HepG2 (cell line): Measurements from ENCODE around the gene PIGZ. TPM values are rescaled to one million over a fixed set of nuclear protein-coding genes. Genes with fewer than 3 reads are reported as not detected.

Source experiments
- ATAC-seq: fragments of 200-7000 bp; cut with Tn5 transposase; 3 replicates; pipeline ENCODE4 v1.9.1; 2020; ENCODE audit warnings: mild to moderate bottlenecking, moderate library complexity
- BruUV-seq: library from RNA; stranded (reverse); fragments of 400-500 nt; replicated peaks from 2 replicates; lab custom pipeline; 2021; lab: Mats Ljungman, UMichigan
- CTCF ChIA-PET: fragments of 300-600 bp; formaldehyde crosslinking; extraction: SDS; loops from one replicate; lab custom pipeline; 2021; ENCODE audit warnings: low total read pairs, inconsistent platforms, low intra/inter-chr PET ratio; lab: Yijun Ruan, JAX
- POLR2A ChIA-PET: fragments of 350-600 bp; sonication (Branson Sonifier 250); formaldehyde crosslinking; loops from one replicate; lab custom pipeline; 2020; ENCODE audit warnings: antibody characterized with exemption, inconsistent platforms; lab: Yijun Ruan, JAX
- DNase-seq: peaks from one replicate; pipeline ENCODE4 v3.0.0-alpha.2; 2015; ENCODE audit warnings: low spot score
- FAIRE-seq: peaks from 3 replicates; lab custom pipeline; 2011; peaks lifted over from hg19 to GRCh38; lab: Jason Lieb, UNC
- H2AFZ ChIP-seq: one replicate; pipeline ENCODE4 v1.6.1; 2011; ENCODE audit warnings: low read length, inconsistent platforms
- H3K27ac ChIP-seq: fragments of 300-600 bp; 3 replicates; pipeline ENCODE4 v1.8.0; 2011; ENCODE audit warnings: mixed run types, mild to moderate bottlenecking, mixed read lengths, low read length, inconsistent platforms; ENCODE audit not compliant: insufficient read depth; ENCODE audit errors: extremely low read length
- H3K27me3 ChIP-seq, 2 experiments: fragments of 200-600 bp in 1 of 2; 2 replicates in 1 of 2; 3 replicates in 1 of 2; pipeline versions ENCODE4 v1.6.0 to v1.8.0; 2011; ENCODE audit warnings: low read length in 2 of 2, mild to moderate bottlenecking in 2 of 2, moderate library complexity in 2 of 2, inconsistent platforms in 1 of 2; ENCODE audit not compliant: insufficient read depth in 2 of 2, control insufficient read depth in 1 of 2
- H3K36me3 ChIP-seq, 2 experiments: fragments of 200-600 bp in 1 of 2; replicated peaks in 1 of 2; 2 replicates in 1 of 2; 3 replicates in 1 of 2; pipeline versions ENCODE4 v1.5.1 to v1.8.0; 2011; ENCODE audit warnings: low read length in 2 of 2, inconsistent platforms in 1 of 2; ENCODE audit not compliant: insufficient read depth in 2 of 2, control insufficient read depth in 1 of 2
- H3K4me1 ChIP-seq: 2 replicates; pipeline ENCODE4 v1.5.1; 2012; ENCODE audit warnings: low read length, inconsistent platforms; ENCODE audit not compliant: insufficient read depth
- H3K4me2 ChIP-seq: 2 replicates; pipeline ENCODE4 v1.6.0; 2011; ENCODE audit warnings: low read depth, low read length, inconsistent platforms
- H3K4me3 ChIP-seq, 3 experiments: fragments of 200-600 bp in 1 of 3; sonication (generic), shearing (Covaris generic) in 1 of 3; replicated peaks in 1 of 3; 2 replicates each; pipeline ENCODE4 v1.5.1; 2011 to 2016; ENCODE audit warnings: low read length in 3 of 3, inconsistent platforms in 2 of 3, low read depth in 2 of 3, mild to moderate bottlenecking in 2 of 3, control low read depth in 1 of 3, mixed read lengths in 1 of 3; ENCODE audit not compliant: insufficient read depth in 1 of 3
- H3K79me2 ChIP-seq: one replicate; pipeline ENCODE4 v1.6.1; 2011; ENCODE audit warnings: low read length, inconsistent platforms; ENCODE audit not compliant: insufficient read depth
- H3K9ac ChIP-seq: 2 replicates; pipeline ENCODE4 v1.6.0; 2011; ENCODE audit warnings: mild to moderate bottlenecking, low read depth, low read length, inconsistent platforms; ENCODE audit not compliant: insufficient read depth
- H3K9me3 ChIP-seq: 2 replicates; pipeline ENCODE4 v1.5.1; 2012; ENCODE audit warnings: mild to moderate bottlenecking, low read length
- H4K20me1 ChIP-seq: 2 replicates; pipeline ENCODE4 v1.6.0; 2011; ENCODE audit warnings: inconsistent platforms, mild to moderate bottlenecking, low read length, moderate library complexity; ENCODE audit not compliant: insufficient read depth
- LCORL ChIP-seq, 2 experiments: fragments of 450-650 bp in 1 of 2; sonication (generic) in 1 of 2; formaldehyde crosslinking in 1 of 2; IDR thresholded peaks; 2 replicates each; pipeline versions ENCODE4 v1.5.0 to v1.6.1; 2017 to 2020; ENCODE audit warnings: antibody characterized with exemption in 1 of 2, missing genetic modification reagents in 1 of 2
- MZF1 ChIP-seq: sonication (generic); formaldehyde crosslinking; IDR thresholded peaks from 2 replicates; pipeline ENCODE4 v1.8.1; 2023; ENCODE audit warnings: mild to moderate bottlenecking, missing genetic modification reagents, borderline replicate concordance
- PHF21A ChIP-seq: sonication (generic); formaldehyde crosslinking; IDR thresholded peaks from 2 replicates; pipeline ENCODE4 v1.5.0; 2020; ENCODE audit warnings: mild to moderate bottlenecking, missing genetic modification reagents
- RBFOX2 ChIP-seq: fragments of 200-400 bp; formaldehyde crosslinking; IDR thresholded peaks from 2 replicates; pipeline ENCODE4 v1.6.1; 2017; ENCODE audit warnings: low read depth, mild to moderate bottlenecking, low read length
- TAF1 ChIP-seq: sonication (generic); formaldehyde crosslinking; IDR thresholded peaks from 2 replicates; pipeline ENCODE4 v1.4.0; 2020; ENCODE audit warnings: missing genetic modification reagents
- ZFP37 ChIP-seq: sonication (generic); formaldehyde crosslinking; IDR thresholded peaks from 2 replicates; pipeline ENCODE4 v1.4.0; 2020; ENCODE audit warnings: missing genetic modification reagents, borderline replicate concordance
- ZNF274 ChIP-seq: sonication (generic); formaldehyde crosslinking; IDR thresholded peaks from 2 replicates; pipeline ENCODE4 v1.5.1; 2020; ENCODE audit warnings: mild to moderate bottlenecking, missing genetic modification reagents
- ZNF335 ChIP-seq: sonication (generic); formaldehyde crosslinking; IDR thresholded peaks from 2 replicates; pipeline ENCODE4 v1.4.0; 2020; ENCODE audit warnings: missing genetic modification reagents
- ZNF605 ChIP-seq: sonication (generic); formaldehyde crosslinking; IDR thresholded peaks from 2 replicates; pipeline ENCODE4 v1.8.0; 2022; ENCODE audit warnings: mild to moderate bottlenecking, missing genetic modification reagents
- ZNF687 ChIP-seq: sonication (generic); formaldehyde crosslinking; IDR thresholded peaks from 2 replicates; pipeline ENCODE4 v1.5.1; 2020; ENCODE audit warnings: mild to moderate bottlenecking, missing genetic modification reagents, moderate library complexity
- ZNF749 ChIP-seq: sonication (generic); formaldehyde crosslinking; IDR thresholded peaks from 2 replicates; pipeline ENCODE4 v1.8.0; 2022; ENCODE audit warnings: mild to moderate bottlenecking, missing genetic modification reagents, moderate library complexity, borderline replicate concordance
- ZNF776 ChIP-seq: sonication (generic); formaldehyde crosslinking; IDR thresholded peaks from 2 replicates; pipeline ENCODE4 v1.4.0; 2020; ENCODE audit warnings: mild to moderate bottlenecking, missing genetic modification reagents
- ZNF782 ChIP-seq: sonication (generic); formaldehyde crosslinking; IDR thresholded peaks from 2 replicates; pipeline ENCODE4 v1.4.0; 2020; ENCODE audit warnings: missing genetic modification reagents, mild to moderate bottlenecking, borderline replicate concordance
- ZNF841 ChIP-seq: sonication (generic); formaldehyde crosslinking; IDR thresholded peaks from 2 replicates; pipeline ENCODE4 v1.8.1; 2023; ENCODE audit warnings: missing genetic modification reagents, borderline replicate concordance
- WGBS: methylation state at CpG from one replicate; pipeline ENCODE4 v1.1.6; 2017; ENCODE audit warnings: low lambda C conversion rate; 5-methylcytosine and 5-hydroxymethylcytosine counted together
- in situ Hi-C: cut with HindIII; loops from 2 replicates; pipeline ENCODE4 v1.10.0; 2017; ENCODE audit warnings: low pct_unique_long_range_greater_than_20kb; ENCODE audit not compliant: extremely low pct_ligation_motif_present
- intact Hi-C: fragments of 100-400 bp; cut with micrococcal nuclease; formaldehyde crosslinking; loops from one replicate; pipeline ENCODE4 v1.10.0; 2022; ENCODE audit not compliant: unreplicated experiment
- polyA plus RNA-seq, 8 experiments: library from polyadenylated mRNA; depleted of rRNA in 3 of 8; stranded (reverse) in 7 of 8; unstranded in 1 of 8; fragments of >200 nt; fragmentation: Illumina TruSeq in 4 of 8; extraction: Trizol in 4 of 8; gene quantifications; 2 replicates each; pipeline versions ENCODE4 v1.2.1 to v1.2.3, GENCODE V29; 2011 to 2016; ENCODE audit warnings: low read depth in 4 of 8, missing spikeins in 1 of 8, mixed read lengths in 1 of 8; ENCODE audit not compliant: insufficient read depth in 1 of 8
- total RNA-seq, 5 experiments: library from RNA; depleted of rRNA; stranded (reverse); fragments of >200 nt; fragmentation: Illumina TruSeq; extraction: Trizol; gene quantifications; 2 replicates each; pipeline ENCODE4 v1.2.3, GENCODE V29; 2016; ENCODE audit warnings: low read depth in 1 of 5
- TF ChIP-seq, protein P1 (sequence below): sonication (generic); formaldehyde crosslinking; IDR thresholded peaks from 2 replicates; pipeline ENCODE4 v1.4.0; 2020; ENCODE audit warnings: missing genetic modification reagents

PIGZ gene
- total and polyA plus RNA-seq, 2 of the 13 experiments (the other 11 are each of a cell fraction or from before 2014, with no cell fraction given), result 4.7 to 60.5 TPM

DNA sequence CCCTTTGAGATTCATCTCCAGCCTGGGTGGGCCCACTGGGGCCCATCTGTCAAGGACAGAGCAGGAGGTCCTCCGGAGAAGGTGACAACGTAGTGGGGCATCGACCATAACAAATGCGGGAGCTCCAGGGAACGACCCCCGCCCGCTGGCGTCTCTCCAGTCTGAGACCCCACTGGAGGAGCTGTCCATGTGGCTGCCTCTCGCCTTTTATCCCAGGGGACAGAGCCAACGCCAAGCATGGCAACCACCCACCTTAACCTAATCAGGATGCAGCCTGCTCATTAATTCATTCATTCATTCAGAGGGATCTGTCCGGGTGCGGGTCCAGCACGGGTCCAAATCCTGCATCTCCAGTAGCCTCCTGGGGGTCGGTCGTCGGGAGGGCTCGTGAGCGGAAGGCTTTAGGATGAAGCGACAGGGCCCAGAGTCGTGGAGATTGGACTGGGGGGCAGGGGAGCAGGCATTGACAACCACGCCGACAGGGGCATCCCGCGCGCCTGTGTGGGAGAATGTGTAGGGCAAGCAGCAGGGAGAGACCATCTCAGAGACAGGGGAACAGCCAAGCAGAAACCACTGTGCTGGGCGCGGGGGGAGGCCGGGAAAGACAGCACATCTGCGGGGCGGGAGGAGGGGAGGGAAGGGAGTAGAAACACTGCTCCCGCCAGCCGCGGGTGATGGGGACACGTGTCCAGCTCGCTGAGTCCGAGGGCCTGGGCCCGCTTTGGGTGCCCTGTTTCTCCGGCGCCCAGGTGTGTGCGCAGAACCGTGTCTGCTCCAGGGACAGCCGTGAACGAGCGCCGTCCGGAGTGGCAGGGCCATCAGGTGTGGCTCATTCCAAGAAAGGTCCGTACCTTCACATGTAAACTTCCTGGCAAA is 1.9 kb downstream of the PIGZ start:
- H3K4me2 ChIP-seq, result peak overlapping the region; percentile 85
- ATAC-seq, result no peak
- intact Hi-C loops, result no loop called here
- TF ChIP-seq TAF1 (CRISPR knock-in tag) (no peak), ZNF776 (CRISPR knock-in tag) (no peak), ZNF841 (CRISPR knock-in tag) (no peak), ZFP37 (CRISPR knock-in tag) (no peak), RBFOX2 (peak; percentile 74), MZF1 (peak; percentile 35; the same call in 1 of the 2 replicates), ZNF274 (CRISPR knock-in tag) (no peak), ZNF605 (CRISPR knock-in tag) (no peak), ZNF687 (CRISPR knock-in tag) (peak; percentile 76), LCORL (IDR thresholded peaks at IDR 0.05) (no peak), LCORL (CRISPR knock-in tag; IDR thresholded peaks at IDR 0.05) (no peak), PHF21A (CRISPR knock-in tag) (no peak), ZNF335 (no peak), ZNF749 (CRISPR knock-in tag) (no peak), ZNF782 (CRISPR knock-in tag) (no peak)
- TF ChIP-seq, protein P1, sequence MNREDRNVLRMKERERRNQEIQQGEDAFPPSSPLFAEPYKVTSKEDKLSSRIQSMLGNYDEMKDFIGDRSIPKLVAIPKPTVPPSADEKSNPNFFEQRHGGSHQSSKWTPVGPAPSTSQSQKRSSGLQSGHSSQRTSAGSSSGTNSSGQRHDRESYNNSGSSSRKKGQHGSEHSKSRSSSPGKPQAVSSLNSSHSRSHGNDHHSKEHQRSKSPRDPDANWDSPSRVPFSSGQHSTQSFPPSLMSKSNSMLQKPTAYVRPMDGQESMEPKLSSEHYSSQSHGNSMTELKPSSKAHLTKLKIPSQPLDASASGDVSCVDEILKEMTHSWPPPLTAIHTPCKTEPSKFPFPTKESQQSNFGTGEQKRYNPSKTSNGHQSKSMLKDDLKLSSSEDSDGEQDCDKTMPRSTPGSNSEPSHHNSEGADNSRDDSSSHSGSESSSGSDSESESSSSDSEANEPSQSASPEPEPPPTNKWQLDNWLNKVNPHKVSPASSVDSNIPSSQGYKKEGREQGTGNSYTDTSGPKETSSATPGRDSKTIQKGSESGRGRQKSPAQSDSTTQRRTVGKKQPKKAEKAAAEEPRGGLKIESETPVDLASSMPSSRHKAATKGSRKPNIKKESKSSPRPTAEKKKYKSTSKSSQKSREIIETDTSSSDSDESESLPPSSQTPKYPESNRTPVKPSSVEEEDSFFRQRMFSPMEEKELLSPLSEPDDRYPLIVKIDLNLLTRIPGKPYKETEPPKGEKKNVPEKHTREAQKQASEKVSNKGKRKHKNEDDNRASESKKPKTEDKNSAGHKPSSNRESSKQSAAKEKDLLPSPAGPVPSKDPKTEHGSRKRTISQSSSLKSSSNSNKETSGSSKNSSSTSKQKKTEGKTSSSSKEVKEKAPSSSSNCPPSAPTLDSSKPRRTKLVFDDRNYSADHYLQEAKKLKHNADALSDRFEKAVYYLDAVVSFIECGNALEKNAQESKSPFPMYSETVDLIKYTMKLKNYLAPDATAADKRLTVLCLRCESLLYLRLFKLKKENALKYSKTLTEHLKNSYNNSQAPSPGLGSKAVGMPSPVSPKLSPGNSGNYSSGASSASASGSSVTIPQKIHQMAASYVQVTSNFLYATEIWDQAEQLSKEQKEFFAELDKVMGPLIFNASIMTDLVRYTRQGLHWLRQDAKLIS (CRISPR knock-in tag), result no peak

More for the DNA sequence above, 1.9 kb downstream of the PIGZ start:
- peaks cover 84% of the 10 kb centered on the region for H3K4me1 ChIP-seq
- WGBS, result 93% methylated on average over 32 of the region's 47 CpGs
- H3K9ac ChIP-seq, result peak overlapping the region; percentile 32; the same call in 1 of the 2 replicates
- H3K9me3 ChIP-seq, result no peaks in the 10 kb centered on the region
- no TSS peak for BruUV-seq
- in situ Hi-C loops, result no loop called here
- POLR2A ChIA-PET, result no interaction called here
- H2AFZ ChIP-seq, result no peak overlapping the region
- CTCF ChIA-PET, result no interaction called here
- H3K27ac ChIP-seq, result peak overlapping the region; percentile 63
- FAIRE-seq (no peak), DNase-seq (no peak)
- peak overlapping the region in 1 of 3 experiments; percentile 78; a peak in 2 of 6 replicates for H3K4me3 ChIP-seq
- peaks cover 6 to 25% of the 10 kb centered on the region in 2 experiments for H3K36me3 ChIP-seq
- no peaks in the 10 kb centered on the region for H3K27me3 ChIP-seq
- H3K79me2 ChIP-seq, result peaks cover 43% of the 10 kb centered on the region
- H4K20me1 ChIP-seq, result no peaks in the 10 kb centered on the region
